Natural killer cell (primary cell): ENCODE data around the gene RAB31. TPM values are rescaled to one million over a fixed set of nuclear protein-coding genes. Genes with fewer than 3 reads are reported as not detected.

ENCODE experiments used
- ATAC-seq, 3 donors: fragments of 150-1000 bp in 2 of 3; fragments of 200-7000 bp in 1 of 3; cut with Tn5 transposase; 1 replicate in 1 of 3; 2 replicates in 2 of 3; pipeline ENCODE4 v1.10.0; 2021; ENCODE audit warnings: mild to moderate bottlenecking in 2 of 3, moderate library complexity in 2 of 3
- DNase-seq, 2 donors: peaks; one replicate each; pipeline versions ENCODE4 v3.0.0 to v3.0.0-alpha.2; 2013 to 2021; ENCODE audit warnings: mixed read lengths in 1 of 2
- H3K27ac ChIP-seq: one replicate; pipeline ENCODE4 v1.5.1; 2013; ENCODE audit warnings: mild to moderate bottlenecking, low read length
- H3K27me3 ChIP-seq: one replicate; pipeline ENCODE4 v1.6.1; 2013; ENCODE audit warnings: low read length; ENCODE audit not compliant: control insufficient read depth, insufficient read depth
- H3K36me3 ChIP-seq: one replicate; pipeline ENCODE4 v1.6.1; 2013; ENCODE audit warnings: low read length; ENCODE audit not compliant: control insufficient read depth, insufficient read depth
- H3K4me1 ChIP-seq: one replicate; pipeline ENCODE4 v1.6.1; 2013; ENCODE audit warnings: low read length; ENCODE audit not compliant: control insufficient read depth, insufficient read depth
- H3K4me3 ChIP-seq: one replicate; pipeline ENCODE4 v1.5.1; 2013; ENCODE audit warnings: low read length
- H3K9me3 ChIP-seq: one replicate; pipeline ENCODE4 v1.6.1; 2013; ENCODE audit warnings: low read length; ENCODE audit not compliant: control insufficient read depth, insufficient read depth
- H3K27ac Mint-ChIP-seq, 2 donors: one replicate each; pipeline ENCODE4 v1.8.0; 2022; ENCODE audit warnings: mild to moderate bottlenecking in 2 of 2, mixed read lengths in 2 of 2, moderate library complexity in 1 of 2
- H3K27me3 Mint-ChIP-seq, 2 donors: one replicate each; pipeline ENCODE4 v1.8.0; 2022; ENCODE audit warnings: low read depth in 2 of 2, mixed read lengths in 2 of 2
- H3K36me3 Mint-ChIP-seq: one replicate; pipeline ENCODE4 v1.8.0; 2022; ENCODE audit warnings: mixed read lengths
- H3K4me1 Mint-ChIP-seq, 2 donors: one replicate each; pipeline ENCODE4 v1.8.0; 2022; ENCODE audit warnings: mixed read lengths in 2 of 2
- H3K4me3 Mint-ChIP-seq: one replicate; pipeline ENCODE4 v1.8.0; 2022; ENCODE audit warnings: mild to moderate bottlenecking, moderate library complexity, mixed read lengths
- H3K9me3 Mint-ChIP-seq, 2 donors: one replicate each; pipeline ENCODE4 v1.8.0; 2022; ENCODE audit warnings: mixed read lengths in 2 of 2
- WGBS: methylation state at CpG from one replicate; pipeline ENCODE4 v1.1.7; 2013; ENCODE audit warnings: missing lambda C conversion rate; ENCODE audit not compliant: insufficient coverage; 5-methylcytosine and 5-hydroxymethylcytosine counted together
- intact Hi-C: fragments of 100-400 bp; cut with micrococcal nuclease; formaldehyde crosslinking; loops from one replicate; pipeline ENCODE4 v1.14.2; 2022
- total RNA-seq, 4 donors: library from RNA; stranded (reverse); fragments of 120-200 nt in 1 of 4; gene quantifications; one replicate each; pipeline versions ENCODE4 v1.2.3 to v1.2.4, GENCODE V29; 2013 to 2022
- TF ChIP-seq, protein P1 (sequence below): fragments of 200-600 bp; IDR thresholded peaks from one replicate; pipeline ENCODE4 v1.8.0; 2022; ENCODE audit warnings: antibody characterized with exemption

RAB31 gene
- total RNA-seq, 3 donors from 2014 or later (not counting 1 experiment from before 2014, with no cell fraction given) = 5.3 to 26.1 (median 9.9) TPM

DNA sequence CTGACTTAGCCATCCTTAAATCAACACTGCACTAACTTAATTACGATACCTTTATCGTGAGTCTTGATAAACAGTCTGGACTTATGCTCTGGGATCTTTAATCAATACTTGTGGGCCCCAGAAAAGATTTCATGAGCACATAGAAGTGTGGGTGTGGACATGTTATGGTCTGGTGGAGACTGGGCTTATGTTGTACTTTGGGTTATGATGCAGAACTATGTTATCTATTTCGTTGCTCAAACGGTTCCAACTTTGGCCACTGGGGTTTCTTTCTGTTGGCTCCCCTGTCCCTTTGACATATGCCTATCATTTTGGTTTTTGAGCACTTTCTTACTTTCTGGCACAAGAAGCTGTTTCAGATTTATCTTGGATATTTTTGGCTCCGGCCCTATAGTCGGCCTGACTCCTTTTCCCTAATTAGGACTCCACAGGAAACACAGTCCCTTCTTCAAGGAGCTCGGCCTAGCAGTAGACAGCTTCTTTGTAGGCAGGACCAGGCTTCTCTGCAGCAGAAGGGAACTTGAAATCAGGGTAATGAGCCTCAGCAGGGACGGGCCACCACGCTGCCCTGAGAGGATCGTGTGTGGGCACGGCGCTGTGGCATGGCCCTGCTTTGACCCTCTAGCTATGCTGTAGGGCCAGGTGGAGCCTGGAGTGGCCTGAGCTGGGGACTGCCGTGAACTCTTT is 123.1 kb downstream of the RAB31 start:
- no peaks in the 10 kb centered on the region for H3K36me3 ChIP-seq
- Mint-ChIP-seq H3K9me3 (no peaks in the 10 kb centered on the region), H3K27me3 (peaks cover 5 to 7% of the 10 kb centered on the region in 2 donors), H3K4me3 (no peak overlapping the region), H3K36me3 (no peaks in the 10 kb centered on the region), H3K27ac (no peak overlapping the region), H3K4me1 (peaks cover 0 to 4% of the 10 kb centered on the region in 2 donors)
- H3K27ac ChIP-seq = no peak overlapping the region
- WGBS = 90% methylated on average over 13 of the region's 13 CpGs
- no peak overlapping the region for H3K4me3 ChIP-seq
- ATAC-seq = no peak
- TF ChIP-seq, protein P1, sequence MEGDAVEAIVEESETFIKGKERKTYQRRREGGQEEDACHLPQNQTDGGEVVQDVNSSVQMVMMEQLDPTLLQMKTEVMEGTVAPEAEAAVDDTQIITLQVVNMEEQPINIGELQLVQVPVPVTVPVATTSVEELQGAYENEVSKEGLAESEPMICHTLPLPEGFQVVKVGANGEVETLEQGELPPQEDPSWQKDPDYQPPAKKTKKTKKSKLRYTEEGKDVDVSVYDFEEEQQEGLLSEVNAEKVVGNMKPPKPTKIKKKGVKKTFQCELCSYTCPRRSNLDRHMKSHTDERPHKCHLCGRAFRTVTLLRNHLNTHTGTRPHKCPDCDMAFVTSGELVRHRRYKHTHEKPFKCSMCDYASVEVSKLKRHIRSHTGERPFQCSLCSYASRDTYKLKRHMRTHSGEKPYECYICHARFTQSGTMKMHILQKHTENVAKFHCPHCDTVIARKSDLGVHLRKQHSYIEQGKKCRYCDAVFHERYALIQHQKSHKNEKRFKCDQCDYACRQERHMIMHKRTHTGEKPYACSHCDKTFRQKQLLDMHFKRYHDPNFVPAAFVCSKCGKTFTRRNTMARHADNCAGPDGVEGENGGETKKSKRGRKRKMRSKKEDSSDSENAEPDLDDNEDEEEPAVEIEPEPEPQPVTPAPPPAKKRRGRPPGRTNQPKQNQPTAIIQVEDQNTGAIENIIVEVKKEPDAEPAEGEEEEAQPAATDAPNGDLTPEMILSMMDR = no peak
- no peaks in the 10 kb centered on the region for H3K4me1 ChIP-seq
- H3K27me3 ChIP-seq = no peaks in the 10 kb centered on the region
- intact Hi-C loops = no loop called here
- no peak for DNase-seq
- H3K9me3 ChIP-seq = no peaks in the 10 kb centered on the region

DNA sequence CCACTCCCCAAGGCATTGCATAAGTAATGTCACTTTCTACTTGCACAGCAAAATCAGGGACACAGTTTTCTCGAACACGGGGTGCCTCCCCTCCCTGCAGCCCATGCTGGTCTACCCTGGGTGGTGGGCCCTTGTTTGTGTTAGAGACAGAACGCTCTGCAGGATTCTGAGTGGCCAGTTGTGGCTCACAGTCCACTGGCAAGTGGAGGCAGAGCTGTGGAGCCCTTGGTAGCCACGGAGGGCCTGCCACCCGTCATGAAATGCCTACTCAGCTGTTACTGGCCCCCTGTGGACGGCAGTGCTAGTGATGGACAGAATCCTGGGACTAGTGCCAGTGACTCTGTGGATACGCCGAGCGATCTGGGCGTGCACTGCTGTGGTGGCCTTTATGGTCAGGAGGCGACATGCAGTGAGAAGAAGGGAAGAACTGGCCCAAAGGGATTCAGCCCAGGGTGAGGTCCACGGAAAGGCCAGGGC is 123.7 kb downstream of the RAB31 start:
- Histone ChIP-seq H3K9me3 (no peaks in the 10 kb centered on the region), H3K4me1 (no peaks in the 10 kb centered on the region), H3K27me3 (no peaks in the 10 kb centered on the region), H3K27ac (no peak overlapping the region), H3K4me3 (no peak overlapping the region), H3K36me3 (no peaks in the 10 kb centered on the region)
- H3K9me3 Mint-ChIP-seq = no peaks in the 10 kb centered on the region
- peaks cover 0 to 4% of the 10 kb centered on the region in 2 donors for H3K4me1 Mint-ChIP-seq
- no peak overlapping the region for H3K4me3 Mint-ChIP-seq
- intact Hi-C loops = no loop called here
- 91% methylated on average over 12 of the region's 12 CpGs for WGBS
- TF ChIP-seq, protein P1 = no peak
- H3K27me3 Mint-ChIP-seq = peaks cover 6 to 10% of the 10 kb centered on the region in 2 donors
- ATAC-seq (no peak), DNase-seq (no peak)
- no peak overlapping the region for H3K27ac Mint-ChIP-seq
- H3K36me3 Mint-ChIP-seq = no peaks in the 10 kb centered on the region

DNA sequence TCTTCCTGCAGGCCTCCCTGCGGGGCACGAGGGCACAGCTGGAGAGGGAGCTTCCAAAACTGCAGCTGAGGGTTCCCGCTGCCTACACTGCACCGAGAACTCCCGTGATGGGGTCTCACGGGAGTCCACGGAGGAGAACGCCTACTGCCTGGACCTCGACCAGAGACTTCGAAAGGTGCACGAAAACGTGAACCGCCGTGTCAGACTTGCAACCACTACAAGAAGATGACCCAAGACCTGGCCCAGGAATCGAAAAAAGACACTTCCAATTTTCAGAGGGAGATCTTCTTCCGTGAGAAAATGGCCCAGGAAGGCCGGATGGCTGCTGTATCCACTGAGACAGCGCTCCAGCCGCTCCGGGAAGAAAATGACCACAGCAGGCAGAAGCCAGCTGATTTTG is 124.8 kb downstream of the RAB31 start:
- 90% methylated on average over 20 of the region's 20 CpGs for WGBS
- Mint-ChIP-seq H3K4me1 (peaks cover 0 to under 1% of the 10 kb centered on the region in 2 donors), H3K27me3 (peaks cover 3 to 11% of the 10 kb centered on the region in 2 donors), H3K9me3 (no peaks in the 10 kb centered on the region), H3K27ac (no peak overlapping the region), H3K36me3 (no peaks in the 10 kb centered on the region), H3K4me3 (no peak overlapping the region)
- intact Hi-C loops = no loop called here
- no peak overlapping the region for H3K4me3 ChIP-seq
- no peaks in the 10 kb centered on the region for H3K4me1 ChIP-seq
- TF ChIP-seq, protein P1 = no peak
- H3K36me3 ChIP-seq = no peaks in the 10 kb centered on the region
- H3K27ac ChIP-seq = no peak overlapping the region
- H3K9me3 ChIP-seq = no peaks in the 10 kb centered on the region
- no peaks in the 10 kb centered on the region for H3K27me3 ChIP-seq
- no peak for DNase-seq
- no peak for ATAC-seq

DNA sequence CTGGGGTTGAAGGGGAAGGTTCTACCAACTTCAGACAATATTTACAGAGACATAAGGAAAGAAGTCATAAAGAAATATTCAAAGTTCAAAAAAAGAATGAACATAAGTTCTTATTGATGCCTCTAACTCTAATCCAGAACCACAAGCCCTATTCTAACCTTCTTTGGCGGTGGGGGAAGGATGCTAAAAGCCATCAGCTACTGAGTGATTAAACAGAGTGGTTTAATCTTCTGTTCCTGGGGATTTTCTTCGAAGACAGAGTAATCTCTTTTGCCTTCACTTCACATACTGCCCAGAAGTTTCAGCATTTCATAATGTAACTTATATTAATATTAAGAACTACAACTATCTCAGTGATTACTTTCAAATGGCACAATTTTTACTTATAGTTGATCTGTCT is 126.5 kb downstream of the RAB31 start:
- TF ChIP-seq, protein P1 = no peak
- Mint-ChIP-seq H3K36me3 (no peaks in the 10 kb centered on the region), H3K9me3 (no peaks in the 10 kb centered on the region), H3K4me3 (no peak overlapping the region), H3K27me3 (peaks cover 5 to 11% of the 10 kb centered on the region in 2 donors), H3K27ac (no peak overlapping the region), H3K4me1 (no peaks in the 10 kb centered on the region)
- no peaks in the 10 kb centered on the region for H3K4me1 ChIP-seq
- intact Hi-C loops = no loop called here
- ATAC-seq = no peak
- no peaks in the 10 kb centered on the region for H3K9me3 ChIP-seq
- DNase-seq = no peak
- H3K27me3 ChIP-seq = no peaks in the 10 kb centered on the region
- no peaks in the 10 kb centered on the region for H3K36me3 ChIP-seq
- no peak overlapping the region for H3K4me3 ChIP-seq
- 80% methylated on average over 2 of the region's 2 CpGs for WGBS
- no peak overlapping the region for H3K27ac ChIP-seq
